Amniotic stem cell (primary cell): Measurements from ENCODE around the gene ENKD1.
A peak's percentile ranks its signal among the peaks of the same experiment; 100 is the strongest.

Experiments used
- DNase-seq: peaks from one replicate; lab custom pipeline; 2025; lab: John Stamatoyannopoulos, UW

Gene ENKD1

DNA sequence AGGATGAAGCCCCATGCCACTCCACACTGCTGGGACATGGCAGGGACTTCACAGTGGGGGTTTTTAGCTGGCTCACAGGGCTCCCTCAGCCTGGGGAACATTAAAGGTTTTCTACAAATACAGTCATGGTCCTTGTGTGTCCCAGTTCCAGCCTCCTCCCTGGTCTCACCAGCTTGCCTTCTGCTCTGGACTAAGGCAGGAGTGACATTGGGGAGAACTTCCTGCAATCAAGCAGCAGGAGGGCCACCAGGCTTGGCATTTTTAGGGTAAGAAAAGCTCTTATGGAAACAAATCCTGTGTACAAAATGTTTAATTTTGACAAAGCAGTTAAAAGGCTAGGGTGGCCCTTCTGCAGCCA is 3.9 kb downstream of the ENKD1 start:
- no peak for DNase-seq

DNA sequence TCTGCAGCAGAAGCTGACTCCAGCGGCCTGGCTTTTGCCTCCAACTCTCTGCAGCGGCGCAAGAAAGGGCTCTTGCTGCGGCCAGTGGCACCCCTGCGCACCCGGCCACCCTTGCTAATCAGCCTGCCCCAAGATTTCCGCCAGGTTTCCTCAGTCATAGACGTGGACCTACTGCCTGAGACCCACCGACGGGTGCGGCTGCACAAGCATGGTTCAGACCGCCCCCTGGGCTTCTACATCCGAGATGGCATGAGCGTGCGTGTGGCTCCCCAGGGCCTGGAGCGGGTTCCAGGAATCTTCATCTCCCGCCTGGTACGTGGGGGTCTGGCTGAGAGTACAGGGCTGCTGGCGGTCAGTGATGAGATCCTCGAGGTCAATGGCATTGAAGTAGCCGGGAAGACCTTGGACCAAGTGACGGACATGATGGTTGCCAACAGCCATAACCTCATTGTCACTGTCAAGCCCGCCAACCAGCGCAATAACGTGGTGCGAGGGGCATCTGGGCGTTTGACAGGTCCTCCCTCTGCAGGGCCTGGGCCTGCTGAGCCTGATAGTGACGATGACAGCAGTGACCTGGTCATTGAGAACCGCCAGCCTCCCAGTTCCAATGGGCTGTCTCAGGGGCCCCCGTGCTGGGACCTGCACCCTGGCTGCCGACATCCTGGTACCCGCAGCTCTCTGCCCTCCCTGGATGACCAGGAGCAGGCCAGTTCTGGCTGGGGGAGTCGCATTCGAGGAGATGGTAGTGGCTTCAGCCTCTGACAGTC is 4.5 kb downstream of the ENKD1 start:
- no peak for DNase-seq

DNA sequence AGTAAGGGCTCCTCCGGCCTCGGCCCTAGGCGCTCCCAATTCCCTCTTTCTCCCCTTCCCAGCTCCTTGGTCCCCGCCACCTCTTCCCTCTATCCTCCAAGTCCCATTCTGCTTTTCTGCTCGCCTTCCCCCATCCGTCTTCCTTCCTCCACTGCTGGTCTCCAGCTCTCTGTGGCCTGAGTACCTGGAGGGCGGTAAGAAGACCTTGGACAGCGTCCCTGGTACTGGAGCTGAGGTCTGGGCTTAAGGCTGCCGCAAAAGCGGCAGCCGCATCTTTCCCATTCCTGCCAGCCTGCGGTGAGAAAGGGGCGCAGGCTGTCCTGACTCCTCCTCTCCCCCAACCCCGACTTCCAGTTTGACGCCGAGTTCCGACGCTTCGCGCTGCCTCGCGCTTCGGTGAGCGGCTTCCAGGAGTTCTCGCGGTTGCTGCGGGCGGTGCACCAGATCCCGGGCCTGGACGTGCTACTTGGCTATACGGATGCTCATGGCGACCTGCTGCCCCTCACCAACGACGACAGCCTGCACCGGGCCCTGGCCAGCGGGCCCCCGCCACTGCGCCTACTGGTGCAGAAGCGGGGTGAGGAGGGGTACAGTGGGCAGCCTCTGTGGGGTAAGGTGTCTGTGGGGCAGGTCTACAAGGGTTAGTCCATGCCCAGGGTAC is 5.3 kb downstream of the ENKD1 start:
- no peak for DNase-seq

DNA sequence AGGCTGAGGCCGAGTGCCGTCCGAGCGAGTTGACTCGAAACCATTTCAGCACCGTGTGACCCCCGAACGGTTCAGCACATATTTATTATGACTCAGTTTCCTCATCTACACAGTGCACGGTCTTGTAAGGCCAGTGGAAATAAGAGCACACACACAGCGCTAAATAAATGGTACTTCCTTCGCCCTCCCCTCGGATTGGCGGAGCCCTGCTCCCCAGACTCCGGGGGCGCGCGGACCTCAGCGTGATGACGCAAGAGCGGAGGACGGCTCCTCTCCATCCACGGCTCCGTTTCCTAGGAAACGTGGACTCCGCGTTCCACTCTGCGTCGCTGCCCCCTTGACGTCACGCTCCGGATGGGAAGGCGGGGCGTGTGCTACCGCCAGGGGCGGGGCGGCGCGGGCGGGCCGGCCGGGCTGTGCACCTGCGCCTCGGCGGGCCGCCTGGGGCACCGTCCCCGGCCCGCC is 6.0 kb downstream of the ENKD1 start, which contains the start of gene PARD6A:
Gene PARD6A, plus strand, starts transcription at position 397 of the 465 bp plus-strand sequence. CDS start 79 bp downstream, outside the sequence.
- peak; percentile 92 for DNase-seq

DNA sequence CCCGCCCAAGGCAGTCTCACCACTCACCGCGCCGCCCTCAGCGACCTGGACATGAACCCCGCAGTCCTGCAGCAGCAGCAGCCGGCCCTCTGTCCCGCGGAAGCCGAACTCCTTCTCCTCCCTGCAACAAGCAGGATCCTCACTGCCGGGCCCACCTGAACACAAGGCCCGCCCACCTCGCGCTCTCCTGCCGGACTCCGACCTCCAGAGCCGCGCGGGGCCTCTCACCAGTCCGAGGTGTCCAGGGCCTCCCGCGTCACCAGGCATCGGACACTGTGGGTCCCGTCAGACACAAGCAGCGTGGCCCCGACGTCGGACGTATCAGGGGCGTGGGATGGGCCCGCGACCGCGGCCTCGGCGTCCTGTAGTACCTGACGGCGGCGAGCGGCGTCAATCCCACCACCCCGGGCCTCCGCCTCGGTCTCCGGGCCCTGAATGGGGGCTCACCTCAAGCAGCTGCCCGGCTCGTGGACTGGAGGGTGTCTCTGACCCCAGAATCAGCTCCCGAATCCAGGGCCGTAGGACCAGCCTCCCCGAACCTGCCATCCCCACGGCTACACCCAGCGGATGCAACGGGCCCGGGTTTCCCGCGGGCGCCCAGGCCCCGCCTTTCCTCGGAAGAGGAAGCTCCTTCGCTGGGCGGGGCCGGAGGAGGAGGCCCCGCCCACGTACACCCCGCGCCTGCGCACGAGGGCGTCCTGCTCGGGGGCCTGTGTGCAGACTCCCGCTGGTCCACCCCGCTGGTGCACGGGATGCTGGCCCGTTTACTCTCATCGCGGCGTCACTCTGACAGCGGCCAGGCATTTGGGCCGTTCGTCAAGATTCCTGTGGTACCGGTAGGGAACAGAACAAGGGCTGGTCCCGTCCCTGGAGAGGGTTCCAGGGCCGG is 6.6 kb downstream of the ENKD1 start, which contains the start of gene ACD:
Gene ACD, minus strand, starts transcription at position 586 of the 889 bp plus-strand sequence. Its CDS starts 40 bp downstream, at position 546.
- DNase-seq, result peak; percentile 65

DNA sequence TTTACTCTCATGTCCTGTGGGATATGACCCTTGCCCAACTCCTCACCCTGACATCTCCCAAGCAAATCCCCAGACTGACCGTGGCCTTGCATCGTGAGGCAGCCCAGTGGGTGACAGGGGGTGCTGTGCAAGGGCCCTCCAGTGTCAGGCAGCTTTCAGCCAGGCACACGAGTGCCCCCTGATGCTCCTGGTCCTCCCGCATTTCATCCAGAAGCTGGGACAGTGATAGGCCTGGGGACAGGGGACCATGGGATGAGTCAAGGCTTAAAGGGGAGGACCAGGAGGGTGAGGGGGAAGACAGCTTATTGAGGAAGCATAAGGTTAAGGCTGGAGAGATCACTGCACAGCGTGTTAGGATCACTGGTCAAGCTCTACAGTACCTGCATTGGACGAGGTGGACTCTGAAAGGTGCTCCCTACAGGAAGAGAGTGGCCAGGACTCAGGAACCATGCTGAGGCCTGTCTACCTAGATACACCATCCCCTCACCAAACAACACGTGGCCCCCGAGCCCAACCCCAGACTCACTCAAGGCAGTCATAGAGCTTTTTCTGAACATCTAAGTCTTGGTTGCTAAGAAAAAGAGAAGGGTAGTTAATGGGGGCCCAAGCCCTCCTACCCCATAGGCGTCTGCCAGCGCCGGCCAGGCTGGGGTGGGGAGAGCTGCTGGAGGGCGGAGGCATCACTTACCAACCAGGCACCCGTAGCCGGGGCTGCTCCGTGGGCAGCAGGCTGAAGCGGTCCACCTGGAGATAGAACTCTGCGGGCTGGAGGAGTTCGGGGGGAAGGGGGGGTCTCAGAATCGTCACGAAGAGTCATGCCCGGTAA is 7.5 kb downstream of the ENKD1 start:
- no peak for DNase-seq

DNA sequence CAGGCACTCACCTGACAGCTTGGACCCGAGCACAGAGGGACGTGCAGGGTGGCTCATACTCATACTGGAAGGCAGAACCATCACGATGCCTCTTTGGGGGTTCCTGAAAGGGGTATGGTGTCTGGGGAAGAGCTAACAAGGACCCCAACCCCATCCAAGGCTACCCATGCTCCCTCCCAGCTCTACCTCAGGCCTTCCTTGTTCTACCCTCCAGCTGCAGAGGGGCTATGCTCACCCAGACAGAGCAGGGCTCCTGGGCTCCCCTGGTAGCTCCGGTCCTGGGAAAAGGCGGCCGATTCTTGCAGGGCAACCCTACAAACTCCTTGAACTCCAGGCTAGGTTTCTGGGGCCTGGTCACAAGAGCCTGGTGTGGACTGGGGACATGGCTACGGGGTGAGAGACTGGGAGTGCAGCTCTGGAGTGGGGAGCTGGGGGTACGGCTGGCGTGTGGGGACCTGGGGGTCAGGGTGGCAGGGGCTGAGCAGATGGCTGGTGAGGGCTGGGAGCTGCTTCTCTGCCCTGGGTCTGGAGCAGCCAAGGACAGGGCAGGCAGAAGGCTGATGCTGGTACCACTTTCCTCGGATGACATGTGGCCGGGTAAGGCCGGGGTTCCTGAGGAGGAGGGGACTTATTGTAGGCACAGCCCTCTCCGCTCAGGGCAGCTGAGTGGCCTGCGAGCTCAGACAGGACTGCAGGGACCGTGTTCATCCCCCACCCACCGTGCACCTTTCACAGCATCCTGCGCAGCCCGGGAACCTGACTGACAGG is 8.6 kb downstream of the ENKD1 start:
- no peak for DNase-seq

DNA sequence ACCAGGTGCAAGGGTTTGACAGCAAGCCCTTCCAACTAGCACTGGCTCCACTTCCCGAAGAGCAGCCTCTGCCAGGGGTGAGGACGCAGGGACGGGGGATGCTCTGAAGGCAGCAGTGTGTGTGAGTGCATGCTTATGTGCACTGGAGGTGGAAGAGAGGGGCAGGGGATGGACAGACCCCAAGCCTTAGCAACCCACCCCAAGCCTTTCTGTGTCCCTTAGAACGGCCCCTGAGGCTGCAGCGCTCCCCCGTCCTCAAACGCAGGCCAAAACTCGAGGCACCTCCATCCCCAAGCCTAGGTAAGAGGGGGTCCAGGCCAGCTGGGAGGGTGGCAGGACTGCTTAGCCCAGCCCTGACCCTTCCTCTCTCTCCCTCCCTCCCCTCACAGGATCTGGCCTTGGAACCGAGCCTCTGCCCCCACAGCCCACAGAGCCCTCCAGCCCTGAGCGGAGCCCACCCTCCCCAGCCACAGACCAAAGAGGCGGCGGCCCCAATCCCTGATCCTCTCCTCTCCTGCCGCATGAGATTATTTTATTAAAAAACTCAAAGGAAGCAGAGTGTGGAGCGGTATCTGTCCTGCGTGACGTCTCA is 9.4 kb downstream of the ENKD1 start:
- no peak for DNase-seq

DNA sequence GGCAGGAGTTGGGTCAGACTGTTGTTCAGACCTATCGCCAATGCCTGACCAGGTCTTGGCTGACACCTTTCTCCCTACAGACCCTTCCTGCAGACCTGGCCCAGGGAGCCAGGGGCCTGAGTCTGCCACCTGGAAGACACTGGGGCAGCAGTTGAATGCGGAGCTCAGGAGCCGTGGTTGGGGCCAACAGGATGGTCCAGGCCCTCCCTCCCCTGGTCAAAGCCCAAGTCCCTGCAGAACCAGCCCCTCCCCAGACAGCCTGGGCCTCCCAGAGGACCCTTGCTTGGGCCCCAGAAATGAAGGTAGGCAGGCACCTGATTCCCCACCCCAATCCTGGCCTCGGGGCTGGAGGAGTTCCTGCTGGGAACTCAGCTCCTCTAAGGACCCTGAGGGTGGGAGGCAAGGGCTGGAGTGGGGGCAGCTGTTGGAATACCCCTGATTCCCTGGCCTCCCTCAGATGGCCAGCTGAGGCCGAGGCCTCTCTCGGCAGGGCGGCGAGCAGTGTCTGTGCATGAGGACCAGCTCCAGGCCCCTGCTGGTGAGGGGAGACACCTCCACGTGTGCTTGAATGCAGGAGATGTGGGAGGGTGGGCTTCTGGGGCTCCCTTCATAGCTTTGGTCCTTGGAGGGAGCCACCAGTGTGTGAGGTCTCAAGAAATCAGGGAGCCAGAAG is 10.1 kb downstream of the ENKD1 start:
- no peak for DNase-seq

DNA sequence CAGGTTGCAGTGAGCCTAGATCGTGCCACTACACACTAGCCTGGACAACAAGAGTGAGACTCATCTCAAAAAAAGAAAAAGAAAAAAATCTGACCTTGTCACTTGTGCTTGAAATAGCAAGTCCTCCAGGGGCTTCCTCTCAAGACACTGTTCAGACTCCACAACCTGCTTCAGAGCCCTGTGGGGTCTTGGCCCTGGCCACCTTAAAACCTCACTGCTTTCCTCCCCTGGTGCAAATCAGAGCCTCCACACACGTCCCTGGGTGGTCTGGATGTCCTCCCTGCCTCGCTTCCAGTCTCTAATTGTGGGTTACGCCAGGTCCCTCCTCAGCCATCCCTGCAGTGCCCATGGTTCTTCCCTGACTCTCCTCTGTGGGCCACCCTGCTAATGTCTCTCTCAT is 11.2 kb downstream of the ENKD1 start:
- DNase-seq, result no peak

DNA sequence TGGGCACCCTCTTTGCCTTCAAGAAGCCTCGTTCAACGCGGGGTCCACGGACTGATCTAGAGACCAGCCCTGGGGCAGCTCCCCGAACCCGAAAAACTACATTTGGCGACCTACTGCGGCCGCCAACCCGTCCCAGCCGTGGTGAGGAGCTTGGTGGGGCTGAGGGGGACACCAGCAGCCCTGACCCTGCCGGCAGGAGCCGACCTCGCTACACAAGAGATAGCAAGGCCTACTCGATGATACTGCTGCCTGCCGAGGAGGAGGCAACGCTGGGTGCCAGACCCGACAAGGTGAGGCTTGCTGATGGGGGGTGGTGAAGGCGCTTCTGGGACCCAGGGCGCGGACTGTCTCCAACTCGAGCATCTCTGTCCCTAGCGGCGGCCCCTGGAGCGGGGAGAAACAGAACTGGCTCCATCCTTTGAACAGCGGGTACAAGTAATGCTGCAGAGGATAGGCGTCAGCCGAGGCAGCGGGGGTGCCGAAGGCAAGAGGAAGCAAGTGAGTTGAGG is 12.1 kb downstream of the ENKD1 start:
- no peak for DNase-seq

DNA sequence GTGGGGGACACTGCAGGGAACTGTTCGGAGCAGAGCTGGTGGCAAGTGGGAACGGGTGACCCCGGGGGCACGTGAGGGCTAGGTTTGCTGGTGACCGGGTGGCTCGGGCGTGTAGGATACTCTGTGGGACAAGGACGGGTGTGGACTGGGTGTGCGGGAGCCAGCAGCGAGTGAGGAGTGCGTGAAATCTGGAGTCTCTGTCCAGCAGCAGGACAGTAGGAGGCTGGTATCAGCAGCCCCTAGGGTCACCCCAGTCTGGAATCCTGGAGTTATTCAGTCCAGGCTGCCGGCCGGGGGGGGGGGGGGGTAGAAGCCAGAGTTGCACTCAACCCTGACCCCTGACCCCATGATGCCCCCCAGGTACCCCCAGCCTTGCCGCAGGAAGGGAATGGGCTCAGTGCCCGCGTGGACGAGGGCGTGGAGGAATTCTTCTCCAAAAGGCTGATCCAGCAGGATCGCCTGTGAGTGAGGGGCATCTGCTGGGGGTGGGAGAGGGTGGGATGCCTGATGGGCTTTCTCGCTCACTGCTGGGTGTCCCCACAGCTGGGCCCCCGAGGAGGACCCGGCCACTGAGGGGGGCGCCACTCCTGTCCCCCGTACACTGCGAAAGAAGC is 12.7 kb downstream of the ENKD1 start:
- no peak for DNase-seq

DNA sequence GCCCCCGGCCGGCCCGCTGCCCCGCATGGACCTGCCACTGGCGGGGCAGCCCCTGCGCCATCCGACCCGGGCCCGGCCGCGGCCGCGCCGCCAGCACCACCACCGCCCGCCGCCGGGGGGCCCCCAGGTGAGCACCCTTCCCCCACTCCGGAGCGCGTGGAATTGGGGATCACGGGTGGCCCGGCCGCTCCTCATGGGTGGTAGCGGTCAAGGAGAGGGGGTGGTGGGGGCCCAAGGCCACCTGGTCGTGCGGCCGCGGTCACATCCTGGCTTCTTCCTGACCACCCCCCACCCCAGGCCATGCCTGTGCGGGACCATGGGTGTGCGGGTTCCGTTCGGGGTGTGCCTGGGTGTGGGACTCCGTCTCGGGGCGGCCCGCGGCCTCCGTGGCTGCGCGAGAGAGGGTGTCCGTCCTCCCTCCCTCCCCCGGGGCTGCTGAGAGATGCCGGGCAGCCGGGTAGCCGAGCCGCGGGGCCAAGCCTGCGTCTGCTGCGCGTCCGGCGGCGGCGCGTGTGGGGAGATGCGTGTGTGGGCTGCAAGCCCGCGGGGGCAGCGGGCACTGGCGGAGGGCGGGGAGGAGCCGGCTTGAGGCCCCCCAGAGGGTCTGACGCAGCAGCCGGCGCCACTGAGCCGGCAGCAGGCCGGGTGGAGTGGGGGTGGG is 13.3 kb downstream of the ENKD1 start:
- DNase-seq, result no peak

DNA sequence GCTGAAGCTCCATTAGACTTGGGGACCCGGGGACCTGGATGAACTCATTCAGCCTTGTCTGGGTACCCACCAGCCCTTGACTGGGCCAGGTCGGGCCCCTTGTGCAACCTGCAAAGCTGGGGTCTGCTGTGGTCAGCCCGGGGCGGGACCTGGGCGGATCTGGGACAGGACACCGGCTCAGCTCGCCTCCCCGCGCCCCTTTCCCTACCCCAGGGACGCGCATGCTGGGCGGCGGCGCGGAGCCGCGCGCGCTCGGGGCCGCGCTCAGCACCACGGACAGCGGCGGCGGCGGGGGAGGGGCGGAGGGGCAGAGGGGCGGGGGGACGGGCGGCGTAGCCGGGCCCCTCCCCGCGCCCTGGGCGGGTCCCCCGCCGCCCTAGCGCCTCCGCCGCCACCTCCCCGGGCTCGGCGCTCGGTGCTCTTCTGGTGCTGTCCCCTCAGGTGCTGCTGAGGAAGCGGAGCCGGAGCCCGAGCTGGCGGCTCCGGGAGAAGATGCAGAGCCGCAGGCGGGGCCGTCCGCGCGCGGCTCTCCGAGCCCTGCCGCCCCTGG is 13.9 kb downstream of the ENKD1 start:
- no peak for DNase-seq

DNA sequence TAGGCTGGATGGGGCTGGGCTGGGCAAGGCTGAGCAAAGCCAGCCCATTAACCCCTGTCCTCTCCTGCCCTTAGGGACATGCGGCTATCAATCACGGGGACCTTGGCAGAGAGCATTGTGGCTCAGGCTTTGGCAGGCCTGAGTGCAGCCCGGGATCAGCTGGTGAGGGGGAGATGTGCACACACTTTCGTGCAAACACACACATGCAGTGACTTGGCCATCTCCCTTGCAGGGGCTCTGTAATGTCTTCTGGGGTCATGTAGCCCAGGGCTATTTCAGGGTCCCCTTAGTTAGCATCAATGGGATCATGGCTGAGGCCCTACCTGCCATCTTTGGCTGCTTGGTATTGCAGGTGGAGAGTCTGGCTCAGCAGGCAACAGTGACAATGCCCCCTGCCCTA is 14.7 kb downstream of the ENKD1 start:
- DNase-seq, result no peak

DNA sequence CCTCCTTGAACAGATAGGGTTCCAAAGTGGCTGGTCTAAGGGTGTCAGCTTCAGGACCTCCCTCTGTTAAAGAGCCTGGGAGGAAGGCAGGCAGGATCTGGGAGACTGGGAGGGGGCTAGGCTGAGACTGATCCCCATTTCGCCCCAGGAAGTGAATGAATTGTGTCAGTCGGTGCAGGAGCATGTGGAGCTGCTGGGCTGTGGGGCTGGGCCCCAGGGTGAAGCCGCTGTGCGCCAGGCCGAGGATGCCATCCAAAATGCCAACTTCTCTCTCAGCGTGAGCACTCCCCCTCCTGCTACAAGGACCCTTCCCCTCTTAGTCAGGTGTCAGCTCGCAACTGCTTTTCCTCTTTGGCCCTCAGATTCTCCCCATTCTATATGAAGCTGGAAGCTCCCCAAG is 15.5 kb downstream of the ENKD1 start:
- no peak for DNase-seq

DNA sequence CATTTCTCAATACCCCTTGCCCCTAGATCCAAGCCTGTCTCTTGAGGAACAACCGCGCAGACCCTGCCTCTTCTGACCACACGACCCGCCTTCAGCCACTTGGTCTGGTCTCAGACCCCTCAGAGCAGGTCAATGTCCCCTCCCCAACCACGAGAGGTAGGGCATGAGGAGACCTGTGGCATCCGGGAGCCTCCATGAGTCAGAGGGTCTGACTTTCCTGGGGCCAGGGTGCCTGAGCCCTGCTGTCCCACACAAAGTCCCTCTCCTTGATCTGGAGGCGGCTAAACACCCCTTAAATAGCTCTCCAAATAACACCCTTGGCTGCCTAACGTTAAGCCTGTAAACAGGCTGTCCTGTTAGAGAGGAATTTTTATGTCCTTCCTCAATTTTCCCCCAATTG is 16.5 kb downstream of the ENKD1 start:
- DNase-seq, result no peak

DNA sequence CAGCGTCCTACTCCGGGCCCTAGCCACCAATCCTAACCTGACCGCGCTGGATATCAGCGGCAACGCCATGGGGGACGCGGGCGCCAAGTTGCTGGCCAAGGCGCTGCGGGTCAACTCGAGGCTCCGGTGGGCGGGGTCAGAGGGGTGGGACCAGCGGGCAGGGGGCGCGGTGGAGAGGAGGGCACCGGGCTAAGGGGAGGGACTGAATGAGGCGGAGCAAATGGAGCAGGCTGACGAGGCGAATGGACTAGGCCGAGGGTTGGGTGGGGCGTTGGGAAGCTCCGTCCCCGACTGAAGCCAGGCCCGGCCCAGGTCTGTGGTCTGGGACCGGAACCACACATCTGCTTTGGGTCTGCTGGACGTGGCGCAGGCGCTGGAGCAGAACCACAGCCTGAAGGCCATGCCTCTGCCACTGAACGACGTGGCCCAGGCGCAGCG is 17.0 kb downstream of the ENKD1 start:
- DNase-seq, result no peak
